IMR-90 (cell line): ENCODE results near the gene RERE. TPM values are rescaled to one million over a fixed set of nuclear protein-coding genes. Genes with fewer than 3 reads are reported as not detected.
A peak's percentile ranks its signal among the peaks of the same experiment; 100 is the strongest.

Experiments
- ATAC-seq: fragments of 200-7000 bp; cut with Tn5 transposase; 2 replicates; pipeline ENCODE4 v1.9.1; 2020; ENCODE audit warnings: low read depth, mild to moderate bottlenecking, moderate library complexity
- BruUV-seq: library from RNA; stranded (reverse); fragments of 400-500 nt; replicated peaks from 2 replicates; lab custom pipeline; 2021; lab: Mats Ljungman, UMichigan
- CTCF ChIA-PET: fragments of 300-600 bp; formaldehyde crosslinking; extraction: SDS; loops from one replicate; lab custom pipeline; 2021; ENCODE audit warnings: antibody characterized with exemption; lab: Yijun Ruan, JAX
- POLR2A ChIA-PET: fragments of 300-600 bp; sonication (Branson Sonifier 250); formaldehyde crosslinking; loops from one replicate; lab custom pipeline; 2022; ENCODE audit warnings: antibody characterized with exemption; ENCODE audit not compliant: unreplicated experiment; lab: Charles Lee
- DNase-seq: peaks from one replicate; pipeline ENCODE4 v3.0.0; 2013
- H2AFZ ChIP-seq: replicated peaks from 2 replicates; pipeline ENCODE3; 2013; ENCODE audit warnings: low read length, mild to moderate bottlenecking; ENCODE audit not compliant: poor library complexity
- H2AK5ac ChIP-seq: 2 replicates; pipeline ENCODE4 v1.6.1; 2013; ENCODE audit warnings: low read depth, low read length, inconsistent platforms
- H2AK9ac ChIP-seq: replicated peaks from 2 replicates; pipeline ENCODE3; 2013; ENCODE audit warnings: mild to moderate bottlenecking, low read depth, low read length, moderate library complexity; ENCODE audit not compliant: poor library complexity
- H2BK120ac ChIP-seq: 2 replicates; pipeline ENCODE4 v1.6.1; 2013; ENCODE audit warnings: low read depth, low read length, inconsistent platforms
- H2BK15ac ChIP-seq: 3 replicates; pipeline ENCODE4 v1.6.1; 2013; ENCODE audit warnings: low read depth, low read length, inconsistent platforms
- H2BK20ac ChIP-seq: 2 replicates; pipeline ENCODE4 v1.6.1; 2013; ENCODE audit warnings: low read depth, mild to moderate bottlenecking, inconsistent platforms, low read length, moderate library complexity
- H2BK5ac ChIP-seq: 2 replicates; pipeline ENCODE4 v1.6.1; 2013; ENCODE audit warnings: mild to moderate bottlenecking, low read depth, low read length, inconsistent platforms; ENCODE audit not compliant: poor library complexity, severe bottlenecking
- H3K14ac ChIP-seq: replicated peaks from 2 replicates; pipeline ENCODE4 v1.6.1; 2013; ENCODE audit warnings: low read depth, low read length, inconsistent platforms
- H3K18ac ChIP-seq: 2 replicates; pipeline ENCODE4 v1.6.1; 2013; ENCODE audit warnings: low read depth, low read length, control low read depth
- H3K23ac ChIP-seq: 2 replicates; pipeline ENCODE4 v1.6.1; 2013; ENCODE audit warnings: low read depth, low read length, inconsistent platforms
- H3K27ac ChIP-seq: 2 replicates; pipeline ENCODE4 v1.5.1; 2013; ENCODE audit warnings: mild to moderate bottlenecking, control low read depth, low read length; ENCODE audit not compliant: insufficient read depth
- H3K27me3 ChIP-seq: 2 replicates; pipeline ENCODE4 v1.6.1; 2013; ENCODE audit warnings: low read length; ENCODE audit not compliant: control insufficient read depth, insufficient read depth
- H3K36me3 ChIP-seq: 2 replicates; pipeline ENCODE4 v1.6.1; 2013; ENCODE audit warnings: low read length, mixed read lengths; ENCODE audit not compliant: control insufficient read depth, insufficient read depth
- H3K4ac ChIP-seq: 2 replicates; pipeline ENCODE4 v1.6.1; 2013; ENCODE audit warnings: low read depth, low read length, inconsistent platforms
- H3K4me1 ChIP-seq: 2 replicates; pipeline ENCODE4 v1.6.1; 2013; ENCODE audit warnings: low read length, mixed read lengths; ENCODE audit not compliant: control insufficient read depth, insufficient read depth
- H3K4me2 ChIP-seq: 2 replicates; pipeline ENCODE4 v1.6.1; 2013; ENCODE audit warnings: low read depth, mild to moderate bottlenecking, control low read depth, low read length, moderate library complexity
- H3K4me3 ChIP-seq: 2 replicates; pipeline ENCODE4 v1.5.1; 2013; ENCODE audit warnings: low read depth, mild to moderate bottlenecking, control low read depth, low read length, moderate library complexity; ENCODE audit not compliant: insufficient read depth
- H3K56ac ChIP-seq: 2 replicates; pipeline ENCODE4 v1.6.1; 2013; ENCODE audit warnings: low read length, inconsistent platforms; ENCODE audit not compliant: insufficient read depth; ENCODE audit errors: extremely low read depth
- H3K79me1 ChIP-seq, 2 experiments: 2 replicates each; pipeline ENCODE4 v1.6.1; 2013; ENCODE audit warnings: low read length in 2 of 2, inconsistent platforms in 1 of 2, low read depth in 1 of 2
- H3K9ac ChIP-seq: 2 replicates; pipeline ENCODE4 v1.6.1; 2013; ENCODE audit warnings: low read depth, low read length, control low read depth
- H3K9me1 ChIP-seq: 2 replicates; pipeline ENCODE4 v1.6.1; 2013; ENCODE audit warnings: low read length, inconsistent platforms; ENCODE audit not compliant: insufficient read depth
- H3K9me3 ChIP-seq: 2 replicates; pipeline ENCODE4 v1.6.1; 2013; ENCODE audit warnings: low read length; ENCODE audit not compliant: control insufficient read depth, insufficient read depth
- H4K20me1 ChIP-seq: 2 replicates; pipeline ENCODE4 v1.6.1; 2013; ENCODE audit warnings: low read length, inconsistent platforms; ENCODE audit not compliant: insufficient read depth
- H4K5ac ChIP-seq: 2 replicates; pipeline ENCODE4 v1.6.1; 2013; ENCODE audit warnings: mild to moderate bottlenecking, low read depth, low read length, control low read depth
- H4K8ac ChIP-seq, 2 experiments: 2 replicates each; pipeline ENCODE4 v1.6.1; 2013; ENCODE audit warnings: low read depth in 2 of 2, low read length in 2 of 2, control low read depth in 1 of 2, inconsistent platforms in 1 of 2
- H4K91ac ChIP-seq: 2 replicates; pipeline ENCODE4 v1.6.1; 2013; ENCODE audit warnings: low read depth, low read length, inconsistent platforms; ENCODE audit not compliant: insufficient read depth
- CEBPB ChIP-seq: IDR thresholded peaks from 2 replicates; pipeline ENCODE4 v1.6.1; 2012; ENCODE audit warnings: low read depth, low read length, improper control_type of control experiment
- CTCF ChIP-seq: conservative IDR thresholded peaks from 2 replicates; pipeline ENCODE4 v1.5.1; 2012; ENCODE audit warnings: mild to moderate bottlenecking, low read depth, low read length, improper control_type of control experiment
- NFE2L2 ChIP-seq: fragments of 150-350 bp; IDR thresholded peaks from 2 replicates; pipeline ENCODE4 v1.6.1; 2016; ENCODE audit warnings: low read depth, mild to moderate bottlenecking, low read length
- POLR2A ChIP-seq: IDR thresholded peaks from 2 replicates; pipeline ENCODE4 v1.6.1; 2012; ENCODE audit warnings: mild to moderate bottlenecking, low read depth, low read length
- RAD21 ChIP-seq: IDR thresholded peaks from 2 replicates; pipeline ENCODE4 v1.6.1; 2012; ENCODE audit warnings: low read length, improper control_type of control experiment
- RCOR1 ChIP-seq: IDR thresholded peaks from 2 replicates; pipeline ENCODE4 v1.6.1; 2012; ENCODE audit warnings: mild to moderate bottlenecking, low read length, improper control_type of control experiment; ENCODE audit not compliant: insufficient replicate concordance
- RFX5 ChIP-seq: IDR thresholded peaks from 2 replicates; pipeline ENCODE4 v1.8.0; 2012; ENCODE audit warnings: low read depth, mild to moderate bottlenecking, low read length, moderate library complexity
- SMC3 ChIP-seq: fragments of 150-350 bp; IDR thresholded peaks from 2 replicates; pipeline ENCODE4 v1.6.1; 2016; ENCODE audit warnings: low read depth, mild to moderate bottlenecking, antibody characterized with exemption, low read length, moderate library complexity
- WGBS, 2 experiments: methylation state at CpG; one replicate each; pipeline versions ENCODE4 v1.1.5 to v1.1.7; 2013; ENCODE audit warnings: missing lambda C conversion rate in 2 of 2; ENCODE audit not compliant: insufficient read length in 1 of 2; ENCODE audit errors: extremely low coverage in 2 of 2; 5-methylcytosine and 5-hydroxymethylcytosine counted together
- dilution Hi-C: fragments of 300-500 bp; cut with HindIII; formaldehyde crosslinking; loops from one replicate; pipeline ENCODE4 v1.14.3; 2018; ENCODE audit warnings: low sequenced_read_pairs; ENCODE audit not compliant: unreplicated experiment
- in situ Hi-C: fragments of 300-500 bp; cut with MboI; formaldehyde crosslinking; loops from 3 replicates; pipeline ENCODE4 v1.14.3; 2019; ENCODE audit warnings: low sequenced_read_pairs, inconsistent platforms, mixed read lengths
- intact Hi-C: fragments of 100-400 bp; cut with micrococcal nuclease; formaldehyde crosslinking; loops from 2 replicates; pipeline ENCODE4 v1.10.0; 2022
- polyA plus RNA-seq, 3 experiments: library from polyadenylated mRNA; depleted of rRNA; stranded (reverse); fragments of >200 nt; gene quantifications; 2 replicates each; pipeline ENCODE4 v1.2.3, GENCODE V29; 2012; ENCODE audit warnings: low replicate concordance in 1 of 3
- total RNA-seq: library from RNA; depleted of rRNA; stranded (reverse); fragments of >200 nt; gene quantifications from 2 replicates; pipeline ENCODE4 v1.2.3, GENCODE V29; 2012

RERE gene
- total and polyA plus RNA-seq, 2 of the 4 experiments (the other 2 are of a cell fraction), result 11.5 to 25.1 TPM

GRCh38 chr1:8409106-8409505, 408.3 kb downstream of the RERE start:
- H2AFZ ChIP-seq, result no peak overlapping the region
- peak overlapping the region; percentile 14 for H2AK5ac ChIP-seq
- H3K4me1 ChIP-seq, result peaks cover 50% of the 10 kb centered on the region
- H2BK5ac ChIP-seq, result peak overlapping the region; percentile 91
- no peaks in the 10 kb centered on the region for H3K9me3 ChIP-seq
- peak overlapping the region; percentile 6 for H3K9ac ChIP-seq
- CTCF ChIA-PET, result interaction anchor here (0.6 to 2.3 kb wide), 14 partner anchors 10 to 393 kb away, joined by 3 to 17 read pairs (median 3); no protein-coding TSS in a partner anchor
- POLR2A ChIA-PET, result no interaction called here
- peak overlapping the region; percentile 9 to 71; a peak in 3 of 4 replicates for H4K8ac ChIP-seq
- peaks cover 39% of the 10 kb centered on the region for H3K9me1 ChIP-seq
- H4K5ac ChIP-seq, result peak overlapping the region; percentile 33
- H3K4me3 ChIP-seq, result no peak overlapping the region
- H3K79me1 ChIP-seq, result peaks cover 46 to 89% of the 10 kb centered on the region in 2 experiments
- intact Hi-C loops, result no loop called here
- peak overlapping the region; percentile 9; the same call in 1 of the 3 replicates for H2BK15ac ChIP-seq
- peak overlapping the region; percentile 83 for H3K23ac ChIP-seq
- DNase-seq (peak; percentile 81), ATAC-seq (peak; percentile 38)
- peak overlapping the region; percentile 54 for H3K56ac ChIP-seq
- H4K20me1 ChIP-seq, result peaks cover 47% of the 10 kb centered on the region
- no TSS peak for BruUV-seq
- H2AK9ac ChIP-seq, result no peak overlapping the region
- peak overlapping the region; percentile 86 for H2BK20ac ChIP-seq
- TF ChIP-seq RFX5 (no peak), POLR2A (no peak), RAD21 (peak; percentile 44; the same call in 1 of the 2 replicates), RCOR1 (no peak), SMC3 (peak; percentile 21; the same call in 1 of the 2 replicates), CTCF (peak; percentile 43), CEBPB (no peak), NFE2L2 (no peak)
- in situ Hi-C loops, result no loop called here
- dilution Hi-C loops, result no loop called here
- peaks cover 39% of the 10 kb centered on the region for H3K36me3 ChIP-seq
- H3K4me2 ChIP-seq, result peak overlapping the region; percentile 19
- peak overlapping the region; percentile 10 for H4K91ac ChIP-seq
- peak overlapping the region; percentile 44 for H3K18ac ChIP-seq
- 0% methylated on average over 1 of the region's 6 CpGs; no CpG with 5 or more reads in 1 of the 2 experiments for WGBS, 2 experiments
- peak overlapping the region; percentile 74 for H3K14ac ChIP-seq
- H3K4ac ChIP-seq, result peak overlapping the region; percentile 92
- H2BK120ac ChIP-seq, result peak overlapping the region; percentile 60
- no peaks in the 10 kb centered on the region for H3K27me3 ChIP-seq
- peak overlapping the region; percentile 87 for H3K27ac ChIP-seq
